Measurements from ENCODE around the gene NR4A3.

The NR4A3 gene

DNA sequence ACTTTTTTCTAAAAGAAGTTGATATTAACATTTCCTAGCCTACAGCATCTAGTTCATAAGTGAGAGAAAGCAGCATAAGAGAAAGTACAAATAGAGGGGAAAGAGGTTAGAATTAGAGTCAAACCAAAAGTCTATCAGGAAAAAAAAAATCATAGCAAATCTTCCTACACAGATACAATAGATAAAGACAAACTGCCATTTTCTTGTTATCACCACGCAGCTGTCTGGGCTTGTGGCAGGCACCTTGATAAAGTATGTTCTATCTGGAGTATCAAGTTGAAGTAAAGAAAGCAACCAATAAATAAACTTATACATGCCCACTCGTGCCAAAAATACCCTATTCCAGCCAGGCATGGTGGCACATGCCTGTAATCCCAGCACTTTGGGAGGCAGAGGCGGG lies 5.3 kb upstream of the NR4A3 start:
- FAIRE-seq: no peak

DNA sequence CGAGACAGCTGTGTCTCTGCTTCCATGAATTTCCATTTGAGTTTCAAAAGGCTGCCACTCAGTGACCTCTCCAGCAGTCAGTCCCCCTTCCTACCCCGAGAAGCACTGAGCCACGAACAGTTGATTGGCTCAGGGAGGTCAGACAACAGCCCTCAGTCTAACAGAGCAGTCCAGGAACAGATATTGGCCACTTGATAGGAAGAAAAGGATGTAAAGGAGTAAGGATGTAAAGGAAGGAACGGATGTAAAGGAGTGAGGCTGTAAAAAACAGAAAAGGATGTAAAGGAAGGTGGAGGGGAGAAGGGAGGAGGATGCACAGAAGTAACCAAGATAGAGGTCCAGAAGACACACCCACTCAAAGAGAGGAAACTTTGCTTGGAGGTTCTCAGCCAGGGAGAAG lies 3.2 kb upstream of the NR4A3 start:
- FAIRE-seq: no peak

DNA sequence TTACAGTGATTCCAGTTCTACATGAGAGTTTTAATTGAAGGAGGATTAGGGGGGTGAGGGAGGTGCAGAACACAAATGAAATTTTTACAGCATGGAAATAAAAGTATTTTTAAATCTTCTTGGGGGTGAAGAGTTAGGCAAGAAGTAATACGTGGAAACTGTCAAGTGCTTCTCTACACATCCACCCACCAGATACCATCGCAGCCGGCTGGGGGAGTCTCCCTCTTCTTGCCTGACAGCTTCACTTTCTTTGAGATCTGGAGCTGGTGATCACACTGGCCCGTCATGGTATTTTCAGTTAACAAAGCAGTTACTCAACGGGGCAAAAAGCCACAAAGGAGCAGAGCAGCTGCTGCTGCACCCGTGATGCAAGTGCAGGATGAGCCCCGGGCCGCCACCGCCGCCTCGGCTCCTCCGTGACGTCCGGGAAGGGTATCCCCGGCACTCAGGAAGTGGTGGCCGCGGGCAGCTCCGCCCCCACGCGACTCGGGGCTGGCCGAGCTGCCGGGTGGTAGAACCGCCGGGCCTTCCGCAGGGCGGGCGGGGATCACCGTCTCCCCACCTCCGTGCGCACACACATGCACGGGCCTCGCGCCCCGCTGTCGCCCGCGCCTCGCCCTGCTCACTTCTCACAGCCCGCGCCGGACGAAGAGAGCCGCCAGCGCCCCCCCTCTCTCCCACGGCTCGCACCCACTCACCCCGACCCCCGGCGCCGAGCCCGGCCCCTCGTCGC lies 2.4 kb upstream of the NR4A3 start:
- FAIRE-seq: no peak

DNA sequence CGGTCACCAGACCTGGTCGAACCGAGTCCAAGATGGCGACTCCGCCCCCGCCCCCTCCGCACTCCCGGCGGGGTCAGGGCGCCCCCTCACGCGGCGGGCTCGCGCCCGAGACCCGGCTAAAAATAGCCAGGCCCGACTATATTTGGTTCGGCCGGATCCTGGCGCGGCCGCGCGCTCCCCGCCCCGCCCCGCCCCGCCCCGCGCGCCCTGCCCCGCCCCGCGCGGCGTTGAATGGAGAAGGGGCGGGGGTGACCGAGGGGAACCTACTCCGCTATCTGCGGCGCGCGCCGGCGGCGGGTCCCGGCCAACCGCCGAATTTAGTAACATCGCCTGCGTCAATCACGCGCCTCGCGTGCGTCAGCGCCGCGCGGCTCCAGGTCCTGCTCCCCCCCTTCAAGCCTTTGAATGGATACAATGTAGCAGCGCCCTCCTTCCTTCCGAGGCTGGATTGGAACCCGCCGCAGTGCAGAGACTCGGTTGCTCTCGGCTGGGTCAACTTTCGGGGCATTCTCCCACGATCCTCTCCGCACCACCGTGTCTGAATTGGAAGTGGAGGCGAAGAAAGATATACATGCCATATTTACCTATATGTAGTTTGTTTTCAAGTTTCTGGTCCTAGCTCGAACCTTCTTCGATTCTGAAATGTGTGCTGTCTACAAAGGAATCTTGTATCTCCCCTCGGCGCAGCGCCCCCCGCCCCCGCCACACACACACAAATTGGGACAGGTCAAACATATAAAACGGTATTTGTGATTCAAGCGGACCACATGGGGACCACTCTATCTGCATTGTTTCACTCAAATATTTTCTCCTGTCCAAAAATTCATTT lies 1.6 kb upstream of the NR4A3 start:
- no peak for FAIRE-seq

DNA sequence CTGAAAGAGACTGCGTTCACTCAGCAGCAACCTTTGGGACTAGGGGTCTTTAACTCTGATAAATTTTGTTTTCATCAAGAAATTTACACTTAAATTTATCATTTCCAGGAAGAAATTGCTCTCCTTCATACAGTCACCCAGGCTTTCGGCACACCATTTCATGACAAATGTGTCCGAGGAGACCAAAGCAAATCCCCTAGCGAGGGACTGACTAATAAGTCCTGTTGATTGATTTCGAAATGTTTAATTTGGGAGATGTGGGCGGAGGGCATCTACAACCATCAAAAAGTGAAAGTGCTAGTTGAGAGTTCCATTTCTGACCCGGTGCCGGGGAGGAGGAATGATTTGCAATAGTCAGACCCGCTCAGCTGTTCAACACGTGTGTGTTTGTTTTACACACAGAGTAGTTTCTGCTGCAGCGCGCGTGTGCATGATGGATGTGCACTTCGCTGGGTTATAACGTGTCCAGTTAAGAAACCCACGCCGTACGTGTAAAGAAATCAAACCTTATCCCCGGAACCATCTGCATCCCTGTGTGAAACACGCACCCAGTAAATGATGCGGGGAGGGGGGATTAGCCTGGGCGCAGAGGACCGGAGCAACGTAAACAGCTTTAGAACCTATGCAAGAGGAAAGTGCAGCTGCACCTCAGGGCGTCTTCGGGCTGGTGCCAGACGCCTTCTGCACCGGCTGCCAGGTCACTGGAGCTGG lies 845 bp upstream of the NR4A3 start:
- FAIRE-seq: no peak

DNA sequence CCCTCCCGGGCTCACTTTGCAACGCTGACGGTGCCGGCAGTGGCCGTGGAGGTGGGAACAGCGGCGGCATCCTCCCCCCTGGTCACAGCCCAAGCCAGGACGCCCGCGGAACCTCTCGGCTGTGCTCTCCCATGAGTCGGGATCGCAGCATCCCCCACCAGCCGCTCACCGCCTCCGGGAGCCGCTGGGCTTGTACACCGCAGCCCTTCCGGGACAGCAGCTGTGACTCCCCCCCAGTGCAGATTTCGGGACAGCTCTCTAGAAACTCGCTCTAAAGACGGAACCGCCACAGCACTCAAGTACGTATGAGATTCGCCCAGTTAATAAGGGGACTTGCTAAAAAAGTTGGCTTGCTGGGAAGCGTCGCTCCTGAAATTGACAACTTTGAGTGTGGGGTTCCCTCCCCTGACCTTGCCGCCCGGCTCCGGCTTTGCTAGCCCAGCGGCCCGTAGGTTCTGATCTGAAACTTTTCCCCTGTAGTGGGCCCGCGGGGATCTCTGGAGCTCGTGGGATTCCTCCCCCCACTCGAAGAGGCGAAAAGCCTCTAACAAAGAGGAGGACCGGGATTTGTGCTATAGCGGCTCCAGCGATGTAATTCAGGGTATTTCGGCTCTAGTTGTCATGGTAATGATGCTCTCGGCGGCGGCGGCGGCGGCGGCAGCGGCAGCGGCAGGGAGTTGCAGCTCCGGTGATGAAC lies 572 bp downstream of the NR4A3 start:
- FAIRE-seq: no peak

DNA sequence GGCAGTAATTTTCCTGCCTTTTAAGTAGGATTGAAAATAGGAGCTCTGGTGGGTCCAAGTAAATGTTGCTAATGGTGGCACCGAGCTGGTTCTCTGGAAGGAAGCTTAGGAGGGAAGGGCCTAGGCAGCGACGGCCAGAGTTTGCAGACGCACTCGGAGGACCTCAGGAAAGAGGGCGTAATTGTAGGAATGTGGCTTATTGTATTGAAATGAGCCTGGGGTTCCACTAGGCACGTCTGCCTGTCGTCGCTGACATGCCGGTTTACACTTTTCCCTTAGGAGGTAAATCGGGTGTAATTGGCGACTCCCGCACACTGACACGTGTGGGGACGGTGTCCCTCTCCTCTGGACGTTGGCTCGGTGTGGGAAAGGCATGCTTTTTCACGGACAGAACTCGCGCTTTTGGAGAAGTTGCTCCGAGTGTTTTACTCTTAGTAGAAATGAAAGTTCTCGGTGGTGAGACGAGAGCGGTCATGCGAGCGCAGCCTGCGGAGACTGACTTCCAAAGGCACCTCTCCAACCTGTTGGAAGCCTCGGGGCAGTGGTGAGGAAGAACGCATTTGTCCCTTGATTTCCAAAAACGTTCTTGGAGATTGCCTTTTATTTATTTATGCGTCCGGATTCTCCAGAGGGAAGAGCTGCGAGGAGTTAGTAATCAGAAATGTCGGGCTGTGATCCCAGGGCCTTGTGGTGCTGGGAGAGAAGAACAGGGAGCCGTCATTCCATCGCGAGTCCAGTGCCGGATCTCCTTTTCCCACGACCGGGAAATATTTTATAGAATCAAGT lies 1.3 kb downstream of the NR4A3 start:
- FAIRE-seq: no peak

DNA sequence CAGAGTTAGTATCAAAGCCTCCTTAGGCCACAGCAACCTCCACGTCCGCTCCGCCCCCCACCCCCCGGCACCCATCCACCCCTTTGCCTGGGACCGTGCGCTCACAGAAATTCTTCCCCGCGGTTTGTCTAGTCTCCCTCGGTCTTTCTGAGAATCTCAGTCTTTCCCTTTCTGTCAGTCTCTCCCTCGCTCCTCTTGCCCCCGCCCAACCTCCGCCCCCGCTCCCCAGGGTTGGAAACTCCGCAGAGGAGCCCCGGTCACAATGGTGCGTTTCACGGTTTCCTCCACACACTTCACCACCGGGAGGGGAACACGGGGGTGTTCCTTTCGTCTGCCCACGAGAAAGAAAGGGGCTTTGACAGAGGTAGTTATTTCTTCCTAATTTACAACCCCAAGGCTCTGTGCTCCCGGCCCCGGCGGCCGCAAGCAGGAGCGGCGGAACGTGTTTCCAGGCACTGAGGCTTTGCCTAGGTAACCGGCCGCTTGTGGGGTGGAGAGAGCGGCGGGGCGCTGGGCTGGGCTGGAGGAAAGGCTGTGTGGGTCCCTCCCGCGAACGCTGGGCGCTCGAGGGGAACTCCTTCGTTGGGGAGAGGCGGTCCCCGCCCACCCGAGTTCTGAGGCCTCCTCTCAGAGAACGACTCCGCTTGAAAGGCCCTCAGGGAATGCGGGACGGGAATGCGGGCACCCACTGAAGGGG lies 2.1 kb downstream of the NR4A3 start:
- no peak for FAIRE-seq

DNA sequence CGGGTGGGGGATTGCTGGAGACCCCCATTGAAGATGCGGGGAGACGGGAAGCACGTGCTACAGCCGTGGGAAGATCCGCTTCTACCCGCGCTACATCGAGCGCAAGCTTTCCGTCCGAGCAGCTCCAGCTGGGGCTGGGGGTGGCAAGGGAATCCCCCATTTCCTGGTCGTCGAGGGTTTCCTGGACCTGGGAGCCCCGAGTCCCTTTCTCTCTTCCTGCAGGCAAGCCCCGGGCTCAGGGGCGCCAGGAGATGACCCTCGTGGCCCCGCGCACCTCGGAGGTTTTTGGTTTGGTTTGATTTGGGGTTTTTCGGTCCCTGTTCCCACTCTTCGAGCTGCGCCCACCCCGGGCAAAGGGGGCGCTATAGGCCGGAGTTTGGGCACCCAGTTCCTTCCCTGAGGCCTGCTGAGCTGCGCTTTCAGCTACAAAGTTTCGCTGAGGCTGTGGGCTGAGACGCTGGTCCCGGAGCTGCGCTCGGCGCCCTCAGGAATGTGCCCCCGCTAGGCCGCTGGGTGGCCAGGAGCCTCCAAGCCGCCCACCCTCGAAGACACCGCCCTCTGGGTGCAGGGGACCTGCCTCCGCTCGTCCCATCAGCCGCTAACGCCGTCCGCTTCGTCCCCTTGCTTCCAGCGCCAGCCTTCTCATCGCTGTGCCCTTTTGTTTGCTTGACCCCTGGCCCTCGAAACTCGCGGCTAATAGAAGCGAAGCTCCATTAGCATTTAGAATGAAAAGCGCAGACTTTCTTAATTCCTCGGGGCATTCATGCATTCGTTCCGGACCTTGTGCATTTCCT lies 2.9 kb downstream of the NR4A3 start:
- FAIRE-seq: no peak

DNA sequence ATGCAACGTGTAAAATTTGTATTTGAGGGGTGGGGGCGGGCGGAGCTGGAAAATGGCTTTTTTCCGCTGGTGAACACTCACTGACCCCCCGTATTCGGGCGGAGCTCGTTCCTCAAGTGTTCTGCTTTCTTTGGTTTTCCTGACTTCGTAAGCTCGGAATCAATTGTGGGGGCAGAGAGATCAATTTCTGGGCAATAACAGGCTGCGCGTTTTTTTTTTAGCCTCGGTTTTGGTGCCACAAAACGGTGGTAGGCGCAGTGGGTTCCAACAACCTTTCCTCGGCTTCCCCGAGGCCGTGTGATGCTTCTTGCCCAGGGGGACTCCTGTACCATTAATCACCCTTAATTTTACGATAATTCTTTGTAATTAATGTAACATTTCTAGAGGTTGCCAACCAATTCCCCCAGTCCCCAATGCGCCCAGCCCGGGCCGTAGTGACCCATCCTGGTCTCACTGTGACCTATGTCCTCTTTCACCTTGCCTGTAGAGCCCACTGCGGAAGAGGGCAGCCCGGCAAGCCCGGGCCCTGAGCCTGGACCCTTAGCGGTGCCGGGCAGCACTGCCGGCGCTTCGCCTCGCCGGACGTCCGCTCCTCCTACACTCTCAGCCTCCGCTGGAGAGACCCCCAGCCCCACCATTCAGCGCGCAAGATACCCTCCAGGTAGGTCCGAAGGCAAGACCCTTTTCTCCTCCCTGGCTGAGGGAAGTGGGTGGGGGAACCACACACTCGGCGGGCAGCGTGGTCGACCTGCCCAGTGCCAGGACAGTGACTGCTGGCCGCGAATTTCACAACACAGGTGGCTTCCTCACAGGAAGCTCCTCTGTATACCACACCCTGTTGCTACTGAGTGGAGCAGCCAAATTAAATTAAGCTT lies 3.7 kb downstream of the NR4A3 start:
- FAIRE-seq: no peak

DNA sequence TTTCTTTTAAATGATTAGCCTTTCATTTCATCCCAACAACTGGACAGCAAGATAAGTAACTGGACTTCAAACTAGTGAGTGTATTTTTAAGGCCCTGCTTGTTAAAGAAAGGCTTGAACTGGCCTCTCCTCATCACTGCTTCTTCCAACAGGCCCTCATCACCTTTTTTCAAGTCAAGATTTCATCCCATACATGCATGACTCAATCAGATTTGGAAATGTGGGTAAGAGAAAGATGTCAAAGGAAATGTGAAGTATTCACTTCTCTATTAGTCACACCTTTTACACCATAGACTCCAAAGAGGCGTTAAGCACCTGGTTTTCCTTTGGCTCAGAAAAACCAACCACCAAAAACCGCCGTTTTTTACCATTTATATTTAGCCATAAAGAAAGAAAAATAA lies 4.9 kb downstream of the NR4A3 start:
- no peak for FAIRE-seq

DNA sequence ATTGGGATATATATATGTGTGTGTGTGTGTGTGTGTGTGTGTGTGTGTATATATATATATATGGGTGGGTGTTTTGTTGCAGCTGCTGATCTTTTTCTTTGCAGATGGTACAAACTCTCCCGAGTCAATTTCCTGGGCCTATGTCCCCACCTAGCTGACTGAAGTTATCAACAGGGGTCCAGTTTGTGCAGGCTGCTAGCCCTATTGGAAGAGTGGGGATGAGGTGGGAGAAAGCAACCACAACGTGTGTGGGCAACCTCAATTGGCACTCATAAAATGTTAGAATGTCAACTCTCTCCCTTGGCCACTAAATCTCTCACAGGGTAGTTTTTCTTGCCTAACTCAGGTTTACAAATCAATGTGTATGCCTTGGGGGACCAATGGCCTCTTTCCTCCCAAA lies 5.6 kb downstream of the NR4A3 start:
- no peak for FAIRE-seq

DNA sequence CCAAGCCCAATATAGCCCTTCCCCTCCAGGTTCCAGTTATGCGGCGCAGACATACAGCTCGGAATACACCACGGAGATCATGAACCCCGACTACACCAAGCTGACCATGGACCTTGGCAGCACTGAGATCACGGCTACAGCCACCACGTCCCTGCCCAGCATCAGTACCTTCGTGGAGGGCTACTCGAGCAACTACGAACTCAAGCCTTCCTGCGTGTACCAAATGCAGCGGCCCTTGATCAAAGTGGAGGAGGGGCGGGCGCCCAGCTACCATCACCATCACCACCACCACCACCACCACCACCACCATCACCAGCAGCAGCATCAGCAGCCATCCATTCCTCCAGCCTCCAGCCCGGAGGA lies 6.3 kb downstream of the NR4A3 start:
- no peak for FAIRE-seq

DNA sequence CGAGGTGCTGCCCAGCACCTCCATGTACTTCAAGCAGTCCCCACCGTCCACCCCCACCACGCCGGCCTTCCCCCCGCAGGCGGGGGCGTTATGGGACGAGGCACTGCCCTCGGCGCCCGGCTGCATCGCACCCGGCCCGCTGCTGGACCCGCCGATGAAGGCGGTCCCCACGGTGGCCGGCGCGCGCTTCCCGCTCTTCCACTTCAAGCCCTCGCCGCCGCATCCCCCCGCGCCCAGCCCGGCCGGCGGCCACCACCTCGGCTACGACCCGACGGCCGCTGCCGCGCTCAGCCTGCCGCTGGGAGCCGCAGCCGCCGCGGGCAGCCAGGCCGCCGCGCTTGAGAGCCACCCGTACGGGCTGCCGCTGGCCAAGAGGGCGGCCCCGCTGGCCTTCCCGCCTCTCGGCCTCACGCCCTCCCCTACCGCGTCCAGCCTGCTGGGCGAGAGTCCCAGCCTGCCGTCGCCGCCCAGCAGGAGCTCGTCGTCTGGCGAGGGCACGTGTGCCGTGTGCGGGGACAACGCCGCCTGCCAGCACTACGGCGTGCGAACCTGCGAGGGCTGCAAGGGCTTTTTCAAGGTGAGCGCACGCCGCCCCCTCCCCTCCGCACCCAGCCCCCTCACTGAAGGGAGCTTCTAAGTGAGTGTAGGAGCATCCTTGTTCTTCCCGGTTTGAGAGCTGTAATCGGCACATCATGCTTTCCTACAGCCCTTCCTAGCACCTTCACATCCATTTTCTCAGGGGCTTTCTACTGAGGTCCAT lies 6.9 kb downstream of the NR4A3 start:
- FAIRE-seq: no peak

DNA sequence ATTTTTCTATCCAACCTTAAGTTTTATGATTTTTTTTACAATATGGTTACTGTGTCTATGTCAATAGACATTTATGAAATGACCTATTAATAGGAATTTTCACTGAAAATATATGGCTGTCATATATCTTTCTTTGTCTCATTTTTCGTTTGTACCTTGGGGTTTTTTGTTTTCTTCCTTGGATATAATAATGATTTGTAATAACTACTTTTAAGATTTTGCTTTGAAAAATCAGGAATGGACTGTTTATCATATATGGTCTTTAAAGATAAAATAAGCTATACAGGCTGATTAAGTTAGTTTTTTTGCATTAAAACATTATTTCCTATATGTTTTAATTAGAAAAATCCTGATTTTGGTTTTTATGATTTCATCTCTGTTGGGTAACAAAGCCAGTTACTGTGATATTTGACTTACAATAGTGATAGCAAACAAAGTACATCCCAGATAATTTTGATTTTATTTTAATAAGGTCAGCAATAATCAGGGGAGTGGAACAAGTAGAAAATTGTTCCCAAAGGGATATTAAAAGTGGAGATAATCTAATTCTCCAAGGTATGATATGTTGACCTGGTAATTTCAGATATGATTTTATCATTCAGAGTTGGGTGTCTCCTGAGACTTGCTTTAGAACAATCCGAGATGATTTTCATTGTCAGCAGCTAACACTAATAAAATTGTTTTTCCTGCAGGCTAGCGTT lies 10.3 kb downstream of the NR4A3 start:
- FAIRE-seq: no peak

DNA sequence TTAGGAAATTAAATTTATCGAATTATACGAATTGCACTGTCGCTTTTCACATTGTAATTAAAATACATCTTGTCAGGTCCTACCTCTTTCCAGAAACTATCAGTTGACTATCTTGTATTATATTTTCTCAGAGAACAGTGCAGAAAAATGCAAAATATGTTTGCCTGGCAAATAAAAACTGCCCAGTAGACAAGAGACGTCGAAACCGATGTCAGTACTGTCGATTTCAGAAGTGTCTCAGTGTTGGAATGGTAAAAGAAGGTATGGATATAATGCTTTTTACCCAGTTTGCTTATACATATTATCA lies 10.8 kb downstream of the NR4A3 start:
- FAIRE-seq: no peak

DNA sequence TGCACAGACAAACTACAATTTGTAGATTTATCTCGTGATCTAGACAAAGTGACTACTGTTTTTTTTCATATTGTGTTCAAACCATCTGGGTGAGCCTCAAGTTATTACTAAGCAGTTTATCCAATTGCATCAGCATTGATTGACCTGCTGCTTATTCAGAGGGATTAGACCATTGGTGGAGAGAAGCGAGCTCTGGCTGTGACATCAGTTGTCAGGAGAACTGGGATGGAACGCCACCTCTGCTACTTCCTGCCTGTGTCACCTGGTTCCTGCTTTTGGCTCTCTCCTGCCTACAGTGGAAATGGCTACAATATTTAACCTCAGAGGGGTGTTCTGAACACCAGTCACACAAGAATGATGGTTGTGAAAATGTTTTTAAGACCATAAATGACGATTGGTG lies 12.1 kb downstream of the NR4A3 start:
- no peak for FAIRE-seq

DNA sequence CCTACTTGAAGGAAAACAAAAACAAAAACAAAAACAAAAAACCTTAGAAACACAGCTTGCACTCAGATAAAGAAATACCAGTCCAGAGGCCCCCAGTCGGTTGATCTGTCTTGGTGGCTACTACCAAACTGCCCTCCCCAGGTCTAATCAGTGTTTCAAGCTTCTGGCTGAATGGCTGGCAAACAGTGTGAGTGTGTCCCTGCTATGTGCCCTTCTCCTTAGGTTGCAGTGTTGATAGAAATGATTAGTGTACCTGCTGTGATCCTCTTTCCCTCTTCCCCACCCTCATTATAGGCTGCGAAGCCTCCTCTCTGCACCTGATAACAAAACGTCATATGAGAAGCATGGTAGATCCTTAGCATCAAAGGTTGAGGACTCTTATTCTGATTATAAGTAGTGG lies 12.8 kb downstream of the NR4A3 start:
- FAIRE-seq: no peak

DNA sequence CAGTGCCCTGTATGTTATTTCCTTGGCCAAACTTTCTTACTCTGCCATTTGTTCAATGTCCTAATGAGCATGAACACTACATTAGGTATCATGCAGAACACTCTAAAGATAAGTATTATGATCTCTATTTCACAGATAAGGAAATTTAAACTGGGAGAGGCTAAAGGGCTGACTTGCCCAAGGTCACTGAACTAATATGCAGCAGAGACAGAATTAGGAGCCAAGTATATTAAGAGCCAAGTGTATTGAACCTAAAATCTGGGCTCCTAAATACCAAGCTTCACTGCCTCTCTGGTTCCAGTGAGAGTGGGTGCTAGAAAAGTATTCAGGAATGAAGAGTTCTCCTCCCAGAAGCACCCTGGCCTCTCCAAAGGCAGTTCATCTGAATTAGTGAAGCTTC lies 13.5 kb downstream of the NR4A3 start:
- FAIRE-seq: no peak

Measured in A204.1 (cell line).